Activated naive CD8-positive, alpha-beta T cell (primary cell): Measurements from ENCODE around the gene GRM7.

ENCODE experiments used
- H3K27ac Mint-ChIP-seq: one replicate; pipeline ENCODE4 v1.8.0; 2021; ENCODE audit warnings: mixed read lengths
- H3K27me3 Mint-ChIP-seq: one replicate; pipeline ENCODE4 v1.8.0; 2021; ENCODE audit warnings: mixed read lengths
- H3K36me3 Mint-ChIP-seq: one replicate; pipeline ENCODE4 v1.8.0; 2021; ENCODE audit warnings: mixed read lengths
- H3K4me1 Mint-ChIP-seq: one replicate; pipeline ENCODE4 v1.8.0; 2021; ENCODE audit warnings: low read depth, mixed read lengths
- H3K4me3 Mint-ChIP-seq: one replicate; pipeline ENCODE4 v1.8.0; 2021; ENCODE audit warnings: mild to moderate bottlenecking, mixed read lengths
- H3K9me3 Mint-ChIP-seq: one replicate; pipeline ENCODE4 v1.8.0; 2021; ENCODE audit warnings: low read depth, mixed read lengths

Gene GRM7

GRCh38 chr3:7385635-7386034, 524.7 kb downstream of the GRM7 start:
- H3K4me3 Mint-ChIP-seq: no peak overlapping the region
- no peaks in the 10 kb centered on the region for H3K4me1 Mint-ChIP-seq
- H3K9me3 Mint-ChIP-seq: peaks cover 2% of the 10 kb centered on the region
- peaks cover 2% of the 10 kb centered on the region for H3K36me3 Mint-ChIP-seq
- H3K27me3 Mint-ChIP-seq: no peaks in the 10 kb centered on the region
- H3K27ac Mint-ChIP-seq: no peak overlapping the region

- Mint-ChIP-seq H3K4me1 (no peaks in the 10 kb centered on the region), H3K9me3 (peaks cover 2% of the 10 kb centered on the region), H3K36me3 (peaks cover 2% of the 10 kb centered on the region), H3K27me3 (no peaks in the 10 kb centered on the region), H3K27ac (no peak overlapping the region), H3K4me3 (no peak overlapping the region)
These were observed 527.1 kb downstream of the GRM7 start for GRCh38 chr3:7388026-7388425.

GRCh38 chr3:7392206-7392605, 531.3 kb downstream of the GRM7 start:
- Mint-ChIP-seq H3K4me3 (no peak overlapping the region), H3K36me3 (peaks cover 2% of the 10 kb centered on the region), H3K27ac (no peak overlapping the region), H3K4me1 (no peaks in the 10 kb centered on the region), H3K9me3 (peaks cover 2% of the 10 kb centered on the region), H3K27me3 (peaks cover 3% of the 10 kb centered on the region)

- H3K4me3 Mint-ChIP-seq: no peak overlapping the region
- peaks cover 2% of the 10 kb centered on the region for H3K9me3 Mint-ChIP-seq
- no peaks in the 10 kb centered on the region for H3K4me1 Mint-ChIP-seq
- H3K27ac Mint-ChIP-seq: no peak overlapping the region
- H3K36me3 Mint-ChIP-seq: peaks cover 2% of the 10 kb centered on the region
- H3K27me3 Mint-ChIP-seq: peaks cover 3% of the 10 kb centered on the region
These were observed 533.2 kb downstream of the GRM7 start for GRCh38 chr3:7393944-7394605.

GRCh38 chr3:7396534-7396933, 535.6 kb downstream of the GRM7 start:
- Mint-ChIP-seq H3K4me3 (no peak overlapping the region), H3K27ac (no peak overlapping the region), H3K27me3 (peaks cover 3% of the 10 kb centered on the region), H3K36me3 (no peaks in the 10 kb centered on the region), H3K9me3 (no peaks in the 10 kb centered on the region), H3K4me1 (no peaks in the 10 kb centered on the region)

GRCh38 chr3:7397097-7397496, 536.2 kb downstream of the GRM7 start:
- Mint-ChIP-seq H3K27me3 (peaks cover 3% of the 10 kb centered on the region), H3K9me3 (no peaks in the 10 kb centered on the region), H3K27ac (no peak overlapping the region), H3K4me1 (no peaks in the 10 kb centered on the region), H3K36me3 (no peaks in the 10 kb centered on the region), H3K4me3 (no peak overlapping the region)

- no peak overlapping the region for H3K27ac Mint-ChIP-seq
- H3K36me3 Mint-ChIP-seq: no peaks in the 10 kb centered on the region
- no peak overlapping the region for H3K4me3 Mint-ChIP-seq
- H3K27me3 Mint-ChIP-seq: no peaks in the 10 kb centered on the region
- no peaks in the 10 kb centered on the region for H3K4me1 Mint-ChIP-seq
- H3K9me3 Mint-ChIP-seq: no peaks in the 10 kb centered on the region
These were observed 539.4 kb downstream of the GRM7 start for GRCh38 chr3:7400360-7400759.

- no peak overlapping the region for H3K27ac Mint-ChIP-seq
- no peaks in the 10 kb centered on the region for H3K27me3 Mint-ChIP-seq
- H3K4me3 Mint-ChIP-seq: no peak overlapping the region
- no peaks in the 10 kb centered on the region for H3K9me3 Mint-ChIP-seq
- no peaks in the 10 kb centered on the region for H3K4me1 Mint-ChIP-seq
- no peaks in the 10 kb centered on the region for H3K36me3 Mint-ChIP-seq
These were observed 540.5 kb downstream of the GRM7 start for GRCh38 chr3:7401418-7401817.

- H3K36me3 Mint-ChIP-seq: no peaks in the 10 kb centered on the region
- no peak overlapping the region for H3K27ac Mint-ChIP-seq
- H3K9me3 Mint-ChIP-seq: no peaks in the 10 kb centered on the region
- H3K27me3 Mint-ChIP-seq: no peaks in the 10 kb centered on the region
- no peaks in the 10 kb centered on the region for H3K4me1 Mint-ChIP-seq
- no peak overlapping the region for H3K4me3 Mint-ChIP-seq
These were observed 546.2 kb downstream of the GRM7 start for GRCh38 chr3:7407107-7407506.

- Mint-ChIP-seq H3K36me3 (no peaks in the 10 kb centered on the region), H3K9me3 (no peaks in the 10 kb centered on the region), H3K27ac (no peak overlapping the region), H3K27me3 (no peaks in the 10 kb centered on the region), H3K4me3 (no peak overlapping the region), H3K4me1 (no peaks in the 10 kb centered on the region)
These were observed 549.9 kb downstream of the GRM7 start for GRCh38 chr3:7410782-7411181.

- Mint-ChIP-seq H3K27ac (no peak overlapping the region), H3K36me3 (no peaks in the 10 kb centered on the region), H3K4me1 (no peaks in the 10 kb centered on the region), H3K9me3 (no peaks in the 10 kb centered on the region), H3K27me3 (peaks cover 2% of the 10 kb centered on the region), H3K4me3 (no peak overlapping the region)
These were observed 560.1 kb downstream of the GRM7 start for GRCh38 chr3:7421065-7421464.

GRCh38 chr3:7423036-7423435, 562.1 kb downstream of the GRM7 start:
- Mint-ChIP-seq H3K27me3 (peaks cover 2% of the 10 kb centered on the region), H3K36me3 (no peaks in the 10 kb centered on the region), H3K9me3 (no peaks in the 10 kb centered on the region), H3K27ac (no peak overlapping the region), H3K4me1 (no peaks in the 10 kb centered on the region), H3K4me3 (no peak overlapping the region)

GRCh38 chr3:7423995-7424394, 563.1 kb downstream of the GRM7 start:
- H3K27me3 Mint-ChIP-seq: peaks cover 2% of the 10 kb centered on the region
- no peaks in the 10 kb centered on the region for H3K4me1 Mint-ChIP-seq
- no peaks in the 10 kb centered on the region for H3K9me3 Mint-ChIP-seq
- H3K27ac Mint-ChIP-seq: no peak overlapping the region
- no peaks in the 10 kb centered on the region for H3K36me3 Mint-ChIP-seq
- no peak overlapping the region for H3K4me3 Mint-ChIP-seq

GRCh38 chr3:7428206-7428718, 567.3 kb downstream of the GRM7 start:
- H3K27me3 Mint-ChIP-seq: peaks cover 2% of the 10 kb centered on the region
- H3K4me1 Mint-ChIP-seq: no peaks in the 10 kb centered on the region
- H3K27ac Mint-ChIP-seq: no peak overlapping the region
- H3K4me3 Mint-ChIP-seq: no peak overlapping the region
- H3K9me3 Mint-ChIP-seq: peaks cover 6% of the 10 kb centered on the region
- no peaks in the 10 kb centered on the region for H3K36me3 Mint-ChIP-seq

GRCh38 chr3:7432610-7433009, 571.7 kb downstream of the GRM7 start:
- no peak overlapping the region for H3K27ac Mint-ChIP-seq
- no peak overlapping the region for H3K4me3 Mint-ChIP-seq
- H3K36me3 Mint-ChIP-seq: no peaks in the 10 kb centered on the region
- H3K4me1 Mint-ChIP-seq: no peaks in the 10 kb centered on the region
- no peaks in the 10 kb centered on the region for H3K27me3 Mint-ChIP-seq
- H3K9me3 Mint-ChIP-seq: peaks cover 15% of the 10 kb centered on the region

GRCh38 chr3:7433073-7433472, 572.2 kb downstream of the GRM7 start:
- peaks cover 15% of the 10 kb centered on the region for H3K9me3 Mint-ChIP-seq
- H3K36me3 Mint-ChIP-seq: no peaks in the 10 kb centered on the region
- no peak overlapping the region for H3K27ac Mint-ChIP-seq
- H3K27me3 Mint-ChIP-seq: peaks cover 2% of the 10 kb centered on the region
- no peak overlapping the region for H3K4me3 Mint-ChIP-seq
- H3K4me1 Mint-ChIP-seq: no peaks in the 10 kb centered on the region
